ENCODE data around the gene CARD9.

CARD9 gene

DNA sequence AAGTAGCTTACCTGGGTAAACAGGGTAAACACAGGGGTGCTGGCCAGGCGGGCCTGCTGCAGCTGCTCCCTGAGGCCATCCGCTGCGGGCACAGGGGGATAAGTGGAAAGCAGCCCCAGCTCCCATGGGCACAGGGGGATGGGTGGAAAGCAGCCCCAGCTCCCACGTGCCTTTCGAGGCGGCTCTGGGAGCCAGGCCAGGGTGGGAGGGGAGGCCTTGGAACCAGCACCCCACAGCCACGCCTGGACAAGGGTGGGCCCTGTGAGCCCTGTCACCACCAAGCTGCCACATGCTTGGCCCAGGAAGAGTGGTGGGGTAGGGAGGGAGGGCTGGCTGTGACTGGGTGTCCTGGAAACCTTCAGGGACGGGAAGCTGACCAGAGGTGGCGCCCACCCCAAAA is 7.8 kb upstream of the CARD9 start:
- DNase-seq (ENCODE audit: insufficient read length, low spot score) (no peak), FAIRE-seq (no peak)

DNA sequence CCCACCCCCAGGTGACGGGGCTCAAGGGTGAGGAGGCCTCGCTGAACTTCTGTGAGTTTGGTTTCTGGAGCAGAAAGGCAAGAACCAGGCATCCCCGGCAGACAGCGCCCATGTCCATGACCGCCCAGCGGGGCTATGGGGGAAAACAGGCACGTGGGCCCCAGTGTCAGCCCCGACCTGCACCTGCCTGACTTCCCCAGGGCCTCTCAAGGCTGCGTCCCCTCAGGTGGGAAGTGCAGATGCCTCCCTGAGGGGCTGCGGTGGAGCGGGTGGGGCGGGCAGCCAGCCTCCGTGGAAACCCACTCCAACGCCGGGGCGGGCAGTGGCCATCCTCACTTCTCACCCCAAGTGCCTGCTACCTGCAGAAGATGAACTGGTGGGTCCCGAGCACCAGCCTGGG is 6.9 kb upstream of the CARD9 start:
- FAIRE-seq (no peak), DNase-seq (ENCODE audit: insufficient read length, low spot score) (no peak)

DNA sequence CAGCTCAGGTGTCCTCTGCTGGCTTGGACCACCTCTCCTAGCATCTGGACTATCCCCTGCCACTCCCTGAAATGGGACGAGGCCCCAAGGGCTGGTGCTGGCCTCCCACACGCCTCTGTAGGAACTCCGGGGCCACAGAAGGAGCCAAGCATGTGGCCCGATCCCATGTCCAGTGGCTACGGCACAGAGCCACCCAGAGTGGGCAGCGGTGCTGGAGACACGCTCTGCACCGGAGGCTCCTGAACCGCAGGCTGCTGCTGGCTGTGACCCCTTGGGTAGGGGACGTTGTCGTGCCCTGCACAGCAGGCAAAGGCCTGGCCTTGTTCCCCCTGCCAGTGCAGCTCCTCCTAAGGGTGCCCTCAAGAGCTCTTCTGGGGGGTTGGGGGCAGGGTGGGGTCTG is 6.4 kb upstream of the CARD9 start:
- DNase-seq (ENCODE audit: insufficient read length, low spot score), result no peak
- FAIRE-seq, result no peak

DNA sequence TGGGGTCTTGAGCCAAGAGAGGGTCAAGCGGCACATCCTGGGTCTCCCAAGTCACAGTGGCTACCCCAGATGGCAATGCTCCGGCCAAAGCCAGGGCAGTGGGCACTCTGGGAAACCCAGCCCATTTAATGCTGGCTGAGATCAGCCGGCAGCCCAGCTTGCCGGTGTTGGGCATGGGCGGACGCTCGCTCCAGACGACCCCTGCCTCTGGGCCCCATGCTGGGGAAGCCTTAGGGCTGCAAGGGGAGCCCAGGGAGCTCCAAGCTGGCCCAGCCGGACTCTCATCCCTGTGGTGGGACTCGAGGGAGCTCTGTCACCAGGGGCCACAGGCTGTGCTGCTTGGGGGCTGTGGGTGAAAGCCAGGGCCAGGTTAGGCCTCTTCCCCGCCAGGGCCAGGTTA is 5.9 kb upstream of the CARD9 start:
- DNase-seq (ENCODE audit: insufficient read length, low spot score) (no peak), FAIRE-seq (no peak)

DNA sequence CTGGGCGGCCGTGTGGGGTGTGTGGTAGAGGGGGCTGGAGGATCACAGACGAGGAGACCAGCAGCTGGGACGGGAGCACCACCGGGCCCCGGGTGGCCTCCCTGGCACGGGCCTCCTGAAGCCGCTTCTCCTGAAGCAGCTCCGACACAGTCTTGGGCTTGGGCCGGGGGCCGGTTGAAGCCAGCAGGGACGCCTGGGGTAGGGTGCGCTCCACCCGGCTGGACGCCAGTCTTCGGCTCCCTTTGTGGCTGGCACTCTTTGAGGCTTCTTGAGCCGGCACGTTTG is 5.5 kb upstream of the CARD9 start:
- DNase-seq (ENCODE audit: insufficient read length, low spot score), result no peak
- FAIRE-seq, result no peak

DNA sequence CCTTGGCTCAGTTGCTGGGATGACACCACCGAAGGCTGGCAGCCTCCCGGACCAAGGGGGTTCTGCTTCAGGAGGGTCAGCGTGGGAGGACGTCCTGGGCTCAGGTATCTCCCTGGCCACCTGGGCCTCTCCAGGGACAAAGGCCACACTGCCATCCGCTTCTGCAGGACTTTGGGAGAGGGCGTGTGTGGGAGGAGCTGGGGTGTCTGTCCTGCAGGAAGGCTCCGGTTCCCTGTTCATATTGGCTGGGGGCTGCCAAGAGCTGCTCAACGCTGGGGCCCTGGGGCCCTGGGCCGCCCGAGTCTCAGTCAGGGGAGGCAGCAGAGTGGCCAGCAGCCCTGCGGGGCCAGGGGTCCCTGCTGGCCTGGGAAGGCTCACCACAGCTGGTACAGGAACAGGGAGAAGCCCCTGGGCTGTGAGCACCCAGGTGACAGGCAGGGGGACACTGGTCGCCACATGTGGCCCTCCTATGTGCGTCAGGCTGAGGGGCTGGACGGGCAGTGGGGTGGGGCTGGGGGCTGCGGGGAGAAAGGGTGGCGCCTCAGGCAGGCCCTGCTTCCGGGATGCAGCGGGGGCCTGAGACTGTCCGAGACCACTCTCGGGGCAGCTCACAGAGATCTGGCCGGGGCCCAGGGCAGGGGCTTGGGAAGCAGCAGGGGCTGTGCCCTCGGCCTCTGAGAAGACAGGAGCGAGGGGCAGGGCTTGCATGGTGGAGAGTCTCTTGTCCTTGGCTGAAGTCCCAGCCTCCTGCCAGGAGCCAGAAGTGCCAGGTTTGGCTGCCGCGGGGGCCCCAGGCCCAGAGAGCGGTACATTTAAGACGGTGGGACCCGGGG is 4.9 kb upstream of the CARD9 start:
- FAIRE-seq (no peak), DNase-seq (ENCODE audit: insufficient read length, low spot score) (no peak)

DNA sequence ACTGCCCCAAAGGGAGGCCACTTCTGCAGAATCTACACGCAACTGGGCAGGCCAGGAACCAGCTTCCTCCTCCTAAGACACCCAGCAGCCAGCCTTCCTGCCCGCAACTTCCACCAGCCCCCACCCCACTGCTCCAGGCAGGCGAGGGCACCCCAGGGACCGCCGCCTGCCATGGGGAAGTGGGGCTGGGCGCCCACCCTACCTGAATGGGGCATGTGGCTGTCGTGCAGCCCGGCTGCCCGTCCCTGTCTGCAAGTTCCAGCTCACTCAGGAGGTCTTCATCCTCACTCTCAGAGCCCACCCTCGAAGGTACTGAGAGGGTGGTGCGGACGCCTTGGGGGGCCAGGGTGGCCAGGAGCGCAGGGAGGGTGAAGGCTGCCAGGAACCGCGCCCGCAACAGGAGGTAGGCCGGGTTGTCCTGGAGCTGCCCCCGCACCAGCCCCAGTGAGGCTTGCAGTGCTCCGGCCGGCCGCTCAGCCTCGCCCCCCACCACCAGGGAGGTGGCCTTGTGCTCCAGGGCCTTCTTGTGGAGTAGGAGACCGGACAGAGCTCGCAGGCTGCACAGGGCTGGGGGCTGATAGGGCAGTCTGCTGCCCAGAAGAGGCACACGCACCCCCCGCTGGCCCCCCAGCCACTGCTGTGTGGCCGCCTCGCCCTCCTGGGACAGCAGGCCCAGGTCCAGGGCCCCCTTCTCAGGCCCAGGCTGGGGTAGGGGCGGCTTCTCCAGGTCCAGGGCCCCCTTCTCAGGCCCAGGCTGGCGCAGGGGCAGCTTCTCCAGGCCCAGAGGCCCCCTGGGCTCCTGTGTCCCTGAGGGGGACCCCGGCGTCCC is 4.1 kb upstream of the CARD9 start:
- no peak for FAIRE-seq
- DNase-seq (ENCODE audit: insufficient read length, low spot score), result no peak

DNA sequence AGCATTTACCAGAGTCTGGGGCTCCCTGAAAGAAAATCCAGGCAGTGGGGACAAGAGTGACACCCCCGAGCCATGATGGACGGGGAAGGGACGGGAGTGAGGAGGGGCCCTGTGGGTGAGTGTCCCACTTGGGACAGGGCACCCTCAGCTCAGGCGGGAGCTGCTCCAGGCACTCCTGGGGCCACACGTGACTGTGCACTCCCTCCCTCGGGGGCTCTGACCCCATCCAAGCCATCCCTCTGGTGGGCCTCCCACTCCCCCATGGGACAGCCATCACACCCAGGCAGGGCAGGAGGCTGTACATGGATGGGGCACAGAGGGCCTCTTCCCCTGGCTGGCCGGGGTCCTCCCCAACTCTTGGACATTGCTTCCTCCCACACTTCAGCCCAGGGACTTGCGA is 3.0 kb upstream of the CARD9 start:
- no peak for FAIRE-seq

DNA sequence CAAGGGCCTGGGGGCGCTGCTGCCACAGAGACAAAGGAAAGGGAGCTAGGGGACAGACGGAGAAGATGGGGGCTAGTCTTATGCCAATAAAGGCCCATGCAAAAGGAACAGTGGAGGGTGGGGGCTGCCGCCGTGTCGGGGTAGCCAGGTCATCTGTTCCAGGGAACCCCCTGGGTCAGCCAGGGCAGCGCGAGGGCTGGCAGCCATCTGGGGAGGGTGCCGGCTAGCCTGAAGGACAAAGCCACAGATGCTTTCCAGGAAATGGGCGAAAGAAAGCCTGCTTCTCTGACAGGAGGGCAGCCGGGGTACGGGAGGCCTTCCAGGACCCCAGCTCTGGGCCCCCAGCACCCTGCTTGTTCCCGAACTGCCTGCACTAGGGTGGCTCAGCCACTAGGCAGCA is 1.6 kb upstream of the CARD9 start:
- DNase-seq (ENCODE audit: insufficient read length, low spot score), result no peak
- no peak for FAIRE-seq

More for the DNA sequence above, 3.0 kb upstream of the CARD9 start:
- DNase-seq (ENCODE audit: insufficient read length, low spot score), result no peak

DNA sequence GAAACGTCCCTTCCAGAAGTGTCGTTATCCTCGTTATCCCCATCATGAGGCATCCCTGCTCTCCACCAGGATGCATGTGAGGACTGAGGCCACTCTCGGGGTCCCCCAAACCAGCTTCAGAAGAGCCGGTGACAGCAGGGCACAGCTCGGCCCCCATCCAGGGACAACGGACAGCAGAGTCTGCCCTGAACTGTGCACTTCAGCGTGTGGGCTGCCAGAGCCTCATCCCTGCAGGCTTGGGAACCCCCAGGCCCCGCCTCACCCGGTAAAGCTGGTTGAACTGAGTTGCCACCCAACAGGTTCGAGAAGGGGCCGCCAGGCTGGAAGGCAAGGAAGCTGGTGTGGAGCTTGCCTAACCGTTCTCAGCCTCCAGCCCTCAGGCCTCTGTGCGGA is 710 bp upstream of the CARD9 start:
- FAIRE-seq (no peak), DNase-seq (ENCODE audit: insufficient read length, low spot score) (no peak)

DNA sequence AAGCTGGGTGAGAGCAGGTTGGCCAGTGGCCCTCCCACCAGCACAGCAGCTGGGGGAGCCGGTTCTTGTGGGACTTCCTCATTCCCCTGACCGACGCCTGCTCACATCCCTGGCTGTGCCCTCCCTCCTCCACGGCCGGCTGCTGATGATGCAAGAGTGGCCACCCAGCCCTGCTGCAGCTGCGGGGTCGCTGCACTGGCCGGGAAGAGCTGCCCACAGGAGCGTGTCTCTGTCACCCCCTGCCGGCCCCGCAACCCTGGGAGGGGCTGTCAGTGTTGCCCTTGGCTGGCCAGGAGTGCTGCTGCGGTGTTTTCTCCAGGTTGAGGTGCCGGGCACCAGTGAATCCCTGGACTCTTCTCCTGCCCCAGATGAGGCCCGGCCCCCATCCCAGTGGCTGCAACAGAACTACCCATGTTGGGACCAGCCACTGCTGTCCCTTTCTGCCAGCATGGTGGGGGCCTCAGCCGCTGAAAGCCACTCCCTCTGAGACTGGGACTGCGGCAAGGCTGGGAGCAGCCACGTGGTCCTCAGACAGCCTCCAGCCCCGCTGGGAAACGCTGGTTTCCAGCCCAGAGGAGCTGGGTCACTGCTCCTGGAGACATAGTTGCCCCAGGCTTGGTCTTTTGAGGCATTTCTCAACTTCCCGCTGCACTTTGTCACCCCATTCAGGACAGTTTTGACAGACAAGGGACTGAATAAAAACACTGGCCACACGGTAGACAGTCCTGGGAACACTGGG is 739 bp downstream of the CARD9 start:
- FAIRE-seq (no peak), DNase-seq (ENCODE audit: insufficient read length, low spot score) (peak; percentile 34)

DNA sequence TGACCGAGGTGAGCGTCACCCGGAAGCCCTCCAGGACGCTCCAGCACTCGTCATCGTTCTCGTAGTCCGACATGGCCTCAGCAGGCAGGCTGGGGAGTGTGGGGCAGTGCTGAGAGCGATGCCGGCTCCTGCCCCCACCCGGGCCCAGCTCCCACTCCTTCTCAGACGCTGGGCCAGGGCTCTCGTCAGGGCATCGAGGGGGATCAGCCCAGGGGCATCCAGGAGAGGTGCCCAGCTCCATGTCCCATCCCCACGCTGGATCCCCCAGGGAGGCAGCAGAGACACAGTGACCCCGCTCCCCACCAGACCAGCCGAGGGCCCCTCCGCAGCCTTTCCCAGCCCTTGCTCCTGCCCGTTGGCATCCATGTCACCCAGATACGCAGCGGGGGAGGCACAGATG is 1.5 kb downstream of the CARD9 start:
- DNase-seq (ENCODE audit: insufficient read length, low spot score) (no peak), FAIRE-seq (no peak)

DNA sequence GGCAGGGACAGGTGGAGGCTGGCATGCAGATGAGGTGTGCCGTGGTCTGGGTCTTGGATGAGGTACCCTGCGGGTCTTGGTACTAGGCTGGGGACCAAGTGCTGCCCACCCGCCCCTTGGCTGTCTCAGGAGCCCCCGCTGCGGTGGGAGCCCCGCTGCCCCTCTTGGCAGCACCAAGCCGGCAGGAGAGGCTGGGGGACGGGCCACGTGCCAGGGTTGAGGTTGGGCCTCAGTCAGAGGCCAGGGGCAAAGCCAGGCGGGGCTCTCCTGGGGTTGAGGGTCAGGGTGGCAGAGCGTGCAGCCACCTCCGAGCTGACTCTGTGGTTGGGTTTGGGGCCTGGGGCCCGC is 2.0 kb downstream of the CARD9 start:
- no peak for FAIRE-seq
- no peak for DNase-seq (ENCODE audit: insufficient read length, low spot score)

DNA sequence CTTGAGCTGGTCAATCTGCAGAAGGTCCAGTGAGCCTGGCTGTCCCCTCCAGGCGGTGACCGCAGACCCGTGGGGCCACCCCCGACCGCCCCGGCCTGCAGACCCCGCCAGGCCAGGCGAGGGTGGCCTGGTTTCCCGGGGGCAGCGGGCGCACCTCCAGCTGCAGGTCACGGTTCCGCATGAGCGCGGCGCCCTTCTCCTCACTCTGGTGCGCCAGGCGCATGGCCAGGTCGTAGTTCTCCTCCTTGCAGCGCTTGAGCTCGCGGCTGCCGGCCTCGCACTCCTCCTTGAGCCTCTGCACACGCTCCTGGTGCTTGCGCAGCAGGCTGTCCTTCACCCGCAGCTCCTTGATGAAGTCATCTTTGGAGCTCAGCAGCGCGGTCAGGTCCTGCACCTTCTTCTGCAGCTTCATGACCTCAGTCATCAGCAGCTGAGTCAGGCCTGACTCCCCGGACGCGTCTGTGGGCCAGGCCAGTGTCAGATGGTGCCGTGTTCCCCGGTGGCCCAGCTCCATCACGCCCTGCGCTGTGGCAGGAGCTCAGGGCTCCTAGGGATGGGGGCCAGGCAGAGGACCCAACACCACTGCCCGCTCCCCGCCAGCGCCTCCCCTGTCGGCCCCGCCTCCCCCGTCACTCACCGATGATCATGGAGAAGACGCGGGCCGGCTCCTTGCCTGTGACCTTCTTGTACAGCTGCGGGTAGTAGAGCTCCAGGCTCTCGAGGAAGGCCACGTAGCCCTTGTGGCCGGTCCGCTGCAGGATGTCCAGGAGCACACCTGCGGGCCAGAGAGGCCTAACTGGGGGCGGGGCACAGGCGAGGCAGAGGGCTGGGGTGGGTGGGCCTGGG is 2.6 kb downstream of the CARD9 start:
- no peak for DNase-seq (ENCODE audit: insufficient read length, low spot score)
- no peak for FAIRE-seq

DNA sequence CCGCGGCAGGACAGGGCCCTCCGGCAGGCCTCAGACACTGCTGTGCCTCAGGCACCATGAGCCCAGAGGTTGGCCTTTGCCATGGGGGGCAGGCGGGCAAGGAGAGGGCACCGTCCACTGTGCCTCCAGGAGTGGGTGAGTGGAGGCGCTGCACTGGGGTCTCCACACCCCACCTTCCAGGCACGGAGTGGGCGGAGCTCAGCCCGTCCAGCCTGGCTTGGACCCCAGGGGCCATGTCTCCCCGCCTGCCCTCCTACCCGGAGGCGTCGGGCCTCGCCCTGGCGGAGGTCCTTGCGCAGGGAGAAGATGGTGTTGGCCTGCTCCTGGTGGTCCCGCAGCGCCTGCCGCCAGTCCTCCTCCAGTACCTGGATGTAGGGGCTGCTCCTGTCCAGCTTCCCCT is 3.4 kb downstream of the CARD9 start:
- DNase-seq (ENCODE audit: insufficient read length, low spot score), result no peak
- FAIRE-seq, result no peak

DNA sequence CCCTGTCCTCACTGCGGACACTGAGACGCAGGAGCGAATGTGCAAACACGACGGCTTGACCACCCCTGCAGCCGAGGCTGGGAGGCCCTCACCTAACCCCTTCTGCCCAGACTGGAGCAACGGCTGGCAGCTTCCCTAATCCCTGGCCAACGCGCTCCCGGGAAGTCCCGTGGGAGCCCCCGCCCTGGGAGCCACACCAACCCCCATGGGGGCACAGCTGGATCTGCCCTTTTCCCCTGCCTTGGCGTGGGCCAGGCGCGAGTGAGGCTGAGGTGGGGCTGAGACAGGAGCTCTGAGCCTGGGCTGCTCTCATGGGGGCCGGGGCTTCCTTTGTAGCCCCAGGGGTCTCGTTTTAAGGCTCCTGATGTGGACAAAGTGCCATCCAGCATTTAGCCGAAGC is 5.3 kb downstream of the CARD9 start:
- FAIRE-seq, result no peak
- DNase-seq (ENCODE audit: insufficient read length, low spot score), result no peak

DNA sequence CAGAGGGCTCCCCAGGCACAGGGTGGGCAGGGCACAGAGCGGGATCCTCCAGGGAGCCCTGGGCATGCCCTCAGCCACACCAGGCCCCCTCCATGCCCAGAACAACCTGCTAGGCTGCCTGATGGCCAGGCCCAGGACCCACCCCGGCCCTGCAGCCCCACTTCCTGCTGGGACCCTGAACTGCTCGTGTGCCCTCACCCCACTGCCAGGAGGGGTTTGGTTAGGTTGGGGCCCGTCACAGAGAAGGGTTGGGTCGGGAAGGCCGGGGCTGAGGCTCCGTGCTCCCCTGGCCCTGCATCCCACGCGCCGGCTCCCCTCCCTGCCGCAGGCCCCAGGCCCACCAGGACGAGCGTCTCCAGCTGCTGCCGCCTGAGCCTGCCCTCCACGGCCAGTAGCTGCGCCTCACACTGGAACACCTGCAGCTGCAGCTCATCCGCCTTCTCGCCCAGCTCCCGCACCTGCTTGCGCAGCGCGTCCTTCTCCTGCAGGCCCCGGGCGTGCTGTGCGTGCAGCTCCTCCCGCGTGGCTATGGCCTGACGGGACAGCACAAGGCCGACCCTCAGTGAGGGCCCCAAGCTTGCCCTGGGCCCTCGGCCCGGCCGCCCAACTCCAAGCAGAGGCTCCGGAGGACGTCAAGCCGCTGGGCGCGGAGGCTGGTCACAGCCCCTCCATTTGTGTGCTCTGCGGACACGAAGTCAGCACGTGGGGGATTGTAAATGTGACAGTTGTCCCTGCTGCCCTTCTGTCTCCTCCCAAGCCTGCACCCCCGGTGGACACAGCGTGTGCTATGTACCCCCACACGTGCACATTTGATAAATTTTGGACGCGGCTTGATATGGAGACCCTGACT is 5.9 kb downstream of the CARD9 start:
- no peak for FAIRE-seq
- no peak for DNase-seq (ENCODE audit: insufficient read length, low spot score)

DNA sequence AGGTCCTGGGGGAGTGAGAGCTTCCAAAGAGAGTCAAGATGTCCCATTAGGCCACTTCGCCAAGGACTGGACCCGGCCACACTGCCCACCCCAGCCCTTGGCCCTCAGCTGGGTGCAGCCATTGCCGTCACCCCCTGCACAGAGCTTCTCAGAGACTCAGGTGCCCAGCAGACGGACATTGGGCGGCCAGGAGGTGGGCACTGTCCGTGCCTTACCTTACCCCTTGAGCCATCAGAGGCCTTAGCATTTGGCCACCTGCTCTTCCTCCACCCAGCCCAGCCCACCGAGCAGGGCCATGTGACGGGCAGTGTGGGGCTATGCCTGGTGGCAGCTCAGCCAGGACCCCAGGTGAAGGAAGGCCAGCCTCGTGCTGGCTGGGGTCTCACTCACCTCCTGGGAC is 6.6 kb downstream of the CARD9 start:
- DNase-seq (ENCODE audit: insufficient read length, low spot score), result no peak
- no peak for FAIRE-seq

DNA sequence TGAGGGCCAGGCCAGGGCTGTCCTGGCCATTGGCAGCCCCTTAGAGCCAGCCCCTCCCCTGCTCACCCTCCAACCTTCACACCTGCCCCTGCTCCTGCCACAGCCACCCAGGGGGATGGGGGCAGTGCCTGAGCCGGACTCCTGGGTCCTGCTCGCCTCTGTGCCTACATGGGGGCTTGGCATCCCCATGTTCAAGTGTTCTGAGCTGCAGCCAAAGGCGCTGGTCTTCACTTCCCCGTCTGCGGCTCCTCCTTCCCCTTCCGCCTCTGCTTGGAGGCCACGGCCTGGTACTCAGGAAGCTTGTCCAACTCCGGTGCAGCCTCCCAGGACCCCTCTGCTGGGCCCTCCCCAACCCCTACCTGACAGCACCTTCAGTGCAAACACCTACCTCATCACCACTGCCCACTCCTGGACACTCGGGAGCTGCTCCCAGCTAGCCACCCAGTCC is 7.7 kb downstream of the CARD9 start:
- no peak for DNase-seq (ENCODE audit: insufficient read length, low spot score)
- no peak for FAIRE-seq

Data from HTR-8/SVneo (cell line).